Ovary (tissue), 9 donors: ENCODE data around the gene MAST4. TPM values are rescaled to one million over a fixed set of nuclear protein-coding genes. Genes with fewer than 3 reads are reported as not detected.
"Not testable (repeated sequence)": the region's sequence is repeated elsewhere in the genome, so short reads cannot be mapped to it uniquely, and the experiment has no call there.

ENCODE experiments used
- DNase-seq, 5 donors: peaks; one replicate each; pipeline ENCODE4 v3.0.0-alpha.2; 2019 to 2020
- H3K27ac ChIP-seq, 2 donors: fragments of 200-600 bp; one replicate each; pipeline versions ENCODE4 v1.5.1 to v1.8.0; 2019 to 2022
- H3K27me3 ChIP-seq: fragments of 200-600 bp; one replicate; pipeline ENCODE4 v1.8.0; 2022
- H3K36me3 ChIP-seq: fragments of 200-600 bp; sonication (generic); one replicate; pipeline ENCODE4 v1.5.1; 2019
- H3K4me1 ChIP-seq: one replicate; pipeline ENCODE4 v1.8.1; 2013; ENCODE audit warnings: mild to moderate bottlenecking, moderate library complexity; ENCODE audit not compliant: insufficient read depth
- H3K4me3 ChIP-seq: fragments of 200-600 bp; sonication (generic); one replicate; pipeline ENCODE4 v1.5.1; 2017
- H3K9me3 ChIP-seq, 2 donors: fragments of 200-600 bp in 1 of 2; sonication (generic) in 1 of 2; one replicate each; pipeline versions ENCODE4 v1.5.1 to v1.8.1; 2013 to 2019; ENCODE audit warnings: mild to moderate bottlenecking in 1 of 2, moderate library complexity in 1 of 2
- CTCF ChIP-seq, 3 donors: fragments of 450-650 bp in 2 of 3; fragments of 200-600 bp in 1 of 3; IDR thresholded peaks; one replicate each; pipeline versions ENCODE4 v1.5.1 to v1.8.0; 2016 to 2022; ENCODE audit warnings: antibody characterized with exemption in 3 of 3, mild to moderate bottlenecking in 1 of 3
- EP300 ChIP-seq: sonication (generic); formaldehyde crosslinking; IDR thresholded peaks from one replicate; pipeline ENCODE4 v1.6.1; 2017; ENCODE audit warnings: antibody characterized with exemption
- POLR2A ChIP-seq: fragments of 450-650 bp; IDR thresholded peaks from one replicate; pipeline ENCODE4 v1.6.1; 2017; ENCODE audit warnings: antibody characterized with exemption, mild to moderate bottlenecking, moderate library complexity
- WGBS, 3 donors: extraction: QIAGEN DNeasy Blood & Tissue Kit in 1 of 3; methylation state at CpG; one replicate each; pipeline versions ENCODE4 v1.1.5 to v1.1.7; 2013 to 2017; 5-methylcytosine and 5-hydroxymethylcytosine counted together
- intact Hi-C, 4 donors: fragments of 100-400 bp; cut with DNase I; formaldehyde crosslinking; loops; one replicate each; pipeline versions ENCODE4 v1.11.0 to v1.15.1; 2022 to 2023
- polyA plus RNA-seq, 2 donors: library from polyadenylated mRNA; stranded (reverse); fragments of 200-250 nt in 1 of 2; fragments of 350-450 nt in 1 of 2; fragmentation: Illumina TruSeq in 1 of 2; extraction: RNeasy Lipid Tissue Mini Kit (QIAGEN cat#74804) in 1 of 2; gene quantifications; one replicate each; pipeline ENCODE4 v1.2.3, GENCODE V29; 2013 to 2014
- total RNA-seq, 7 donors: library from RNA; depleted of rRNA in 2 of 7; stranded (reverse); fragments of >200 nt in 2 of 7; fragmentation: NEBNext Ultra II Directional in 3 of 7; extraction: Animal tissue kit (Norgen Biotek cat#: 25700) in 3 of 7; gene quantifications; one replicate each; pipeline versions ENCODE4 v1.1.0 to v1.2.4, GENCODE V29; 2016 to 2023
- donor health status: DM: no; HTN: no; CAD: no; lungs with moderate emphysema.
- donor health status: DM: no; HTN: no; CAD: no.
- donor health status: Bipolar disorder and iron deficiency.
- donor health status: DM: yes; HTN: yes; CAD: no.
- donor health status: DM: no; HTN: no; CAD: no.
- donor health status: DM: yes; HTN: yes; CAD: no.

MAST4 gene
- total and polyA plus RNA-seq, 9 donors, result 11.6 to 86.3 (median 57.6) TPM

- Histone ChIP-seq H3K4me3 (no peak overlapping the region), H3K9me3 (no peaks in the 10 kb centered on the region), H3K36me3 (no peaks in the 10 kb centered on the region), H3K4me1 (no peaks in the 10 kb centered on the region), H3K27ac (no peak overlapping the region), H3K27me3 (no peaks in the 10 kb centered on the region)
- no peak for DNase-seq
- intact Hi-C loops, result no loop called here
- 77 to 92% (median 83%) methylated on average over 1 of the region's 1 CpG for WGBS, 3 donors
- TF ChIP-seq POLR2A, result no peak
Observed at GRCh38 chr5:67119010-67119409, 522.8 kb downstream of the MAST4 start.

DNA sequence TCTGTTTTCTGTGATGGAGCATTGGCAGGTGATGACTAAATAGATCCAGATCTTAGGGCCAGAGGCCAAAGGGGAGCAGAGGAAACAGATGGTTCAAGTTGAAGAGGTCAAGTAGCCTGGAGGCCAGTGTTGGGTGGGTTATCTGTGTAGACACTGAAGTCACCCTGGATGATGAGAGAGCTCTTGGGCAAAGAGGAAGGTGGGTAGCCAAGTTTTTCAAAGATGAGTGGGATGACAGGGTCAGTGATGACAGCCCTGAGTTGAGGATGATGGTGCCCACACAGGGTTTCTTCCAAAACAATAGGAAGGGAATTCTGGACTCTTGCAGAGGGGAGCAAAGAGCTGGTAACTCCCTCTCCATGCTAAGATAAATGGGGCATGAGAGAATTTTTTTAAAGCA, 523.8 kb downstream of the MAST4 start:
- intact Hi-C loops, result no loop called here
- Histone ChIP-seq H3K27me3 (no peaks in the 10 kb centered on the region), H3K36me3 (no peaks in the 10 kb centered on the region), H3K4me3 (no peak overlapping the region), H3K27ac (no peak overlapping the region), H3K9me3 (no peaks in the 10 kb centered on the region), H3K4me1 (no peaks in the 10 kb centered on the region)
- no peak for TF ChIP-seq EP300
- no peak for TF ChIP-seq POLR2A
- TF ChIP-seq CTCF (IDR thresholded peaks at IDR 0.05), result no peak
- no peak for DNase-seq

- intact Hi-C loops, result no loop called here
- Histone ChIP-seq H3K4me1 (no peaks in the 10 kb centered on the region), H3K4me3 (no peak overlapping the region), H3K9me3 (no peaks in the 10 kb centered on the region), H3K36me3 (no peaks in the 10 kb centered on the region), H3K27me3 (no peaks in the 10 kb centered on the region), H3K27ac (no peak overlapping the region)
- no peak for DNase-seq
- WGBS, 3 donors, result 93 to 99% (median 98%) methylated on average over 7 of the region's 7 CpGs
- TF ChIP-seq POLR2A (no peak), EP300 (no peak), CTCF (IDR thresholded peaks at IDR 0.05) (no peak)
Observed at GRCh38 chr5:67123819-67124218, 527.6 kb downstream of the MAST4 start.

DNA sequence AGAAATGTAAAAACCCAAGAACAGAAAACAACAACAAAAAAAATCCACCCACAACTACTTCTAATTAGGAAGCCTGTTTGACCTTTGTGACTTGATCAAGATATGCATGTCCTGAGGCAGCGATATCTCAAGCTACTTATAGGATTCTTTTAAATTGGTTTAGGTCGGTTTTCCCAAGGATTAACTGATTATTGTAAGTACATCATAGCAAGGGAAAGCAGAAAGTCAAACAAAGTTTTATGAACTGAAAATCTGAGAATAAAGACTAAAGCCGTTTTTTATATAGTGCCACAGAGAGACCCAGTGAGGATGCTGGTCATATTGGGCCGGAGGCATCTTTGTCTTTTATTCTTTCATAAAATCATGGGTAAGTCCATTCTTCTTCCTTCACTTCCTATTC, 528.4 kb downstream of the MAST4 start:
- Histone ChIP-seq H3K27me3 (no peaks in the 10 kb centered on the region), H3K4me3 (no peak overlapping the region), H3K36me3 (no peaks in the 10 kb centered on the region), H3K27ac (no peak overlapping the region), H3K9me3 (no peaks in the 10 kb centered on the region), H3K4me1 (no peaks in the 10 kb centered on the region)
- no peak for TF ChIP-seq EP300
- no peak for TF ChIP-seq CTCF (IDR thresholded peaks at IDR 0.05)
- no peak for TF ChIP-seq POLR2A
- DNase-seq, result no peak
- intact Hi-C loops, result no loop called here
- WGBS, 3 donors, result 88 to 93% (median 90%) methylated on average over 4 of the region's 4 CpGs

- H3K9me3 ChIP-seq, H3K27me3 ChIP-seq, H3K36me3 ChIP-seq, H3K4me3 ChIP-seq, H3K4me1 ChIP-seq, H3K27ac ChIP-seq, DNase-seq, intact Hi-C loops: not testable (repeated sequence)
- WGBS, 3 donors, result 95 to 97% (median 96%) methylated on average over 5 of the region's 5 CpGs
Observed at GRCh38 chr5:67127347-67127895, 531.2 kb downstream of the MAST4 start.

DNA sequence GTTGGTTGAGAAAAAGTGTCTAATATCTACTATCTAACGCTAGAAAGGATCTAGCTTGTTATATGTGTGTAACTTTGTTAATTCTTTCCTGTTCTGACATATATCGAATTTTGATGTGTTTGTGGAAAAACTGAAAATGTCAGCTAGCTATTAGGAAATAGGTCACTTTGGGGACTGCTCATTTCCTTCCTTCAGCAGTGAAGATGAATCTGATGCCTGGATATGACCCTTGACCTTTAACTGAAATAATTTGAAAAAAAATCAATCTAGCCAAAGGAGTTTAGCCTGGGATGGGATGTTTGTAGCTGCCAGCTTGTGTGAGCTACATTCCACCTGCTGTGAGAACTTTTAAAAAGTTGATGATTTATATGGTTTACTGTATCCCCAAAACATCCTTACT, 533.6 kb downstream of the MAST4 start:
- H3K27ac ChIP-seq, result no peak overlapping the region
- no peak for TF ChIP-seq POLR2A
- TF ChIP-seq CTCF (IDR thresholded peaks at IDR 0.05), result no peak
- no peak for TF ChIP-seq EP300
- intact Hi-C loops, result no loop called here
- no peaks in the 10 kb centered on the region for H3K27me3 ChIP-seq
- 93 to 97% (median 97%) methylated on average over 2 of the region's 2 CpGs for WGBS, 3 donors
- no peaks in the 10 kb centered on the region for H3K36me3 ChIP-seq
- no peak for DNase-seq
- no peaks in the 10 kb centered on the region for H3K9me3 ChIP-seq
- no peaks in the 10 kb centered on the region for H3K4me1 ChIP-seq
- H3K4me3 ChIP-seq, result no peak overlapping the region
